Suprapubic skin (tissue), 4 donors: ENCODE data around the gene CCNYL1.

Source experiments
- EP300 ChIP-seq: sonication (generic); formaldehyde crosslinking; IDR thresholded peaks from one replicate; pipeline ENCODE4 v1.6.1; 2017; ENCODE audit warnings: antibody characterized with exemption
- POLR2AphosphoS5 ChIP-seq, 3 donors: sonication (generic); formaldehyde crosslinking; IDR thresholded peaks; one replicate each; pipeline ENCODE4 v1.6.1; 2017; ENCODE audit warnings: antibody characterized with exemption in 3 of 3
- TF ChIP-seq, protein P1 (sequence below), 2 donors: fragments of 200-600 bp in 1 of 2; fragments of 450-650 bp in 1 of 2; sonication (generic) in 1 of 2; IDR thresholded peaks; one replicate each; pipeline ENCODE4 v1.5.1; 2016 to 2019; ENCODE audit warnings: antibody characterized with exemption in 2 of 2, mild to moderate bottlenecking in 1 of 2, moderate library complexity in 1 of 2

DNA sequence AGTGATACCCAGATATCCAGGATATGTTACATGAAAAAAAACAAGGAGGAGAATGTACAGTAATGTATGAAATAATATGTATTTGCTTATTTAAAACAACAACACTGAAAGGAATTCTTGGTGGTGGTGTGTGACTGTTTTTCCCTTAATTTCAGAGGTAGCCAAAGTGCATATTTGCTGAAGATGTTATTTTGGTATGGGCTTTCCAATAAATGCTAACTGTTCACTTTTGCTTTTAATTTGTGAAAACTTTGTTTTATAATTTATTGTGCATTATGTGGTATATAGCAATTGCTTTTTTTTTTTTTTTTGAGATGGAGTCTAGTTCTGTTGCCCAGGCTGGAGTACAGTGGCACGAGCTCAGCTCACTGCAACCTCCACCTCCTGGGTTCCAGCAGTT is 7.6 kb downstream of the CCNYL1 start:
- no peak for TF ChIP-seq POLR2AphosphoS5 (IDR thresholded peaks at IDR 0.05)
- TF ChIP-seq, protein P1, sequence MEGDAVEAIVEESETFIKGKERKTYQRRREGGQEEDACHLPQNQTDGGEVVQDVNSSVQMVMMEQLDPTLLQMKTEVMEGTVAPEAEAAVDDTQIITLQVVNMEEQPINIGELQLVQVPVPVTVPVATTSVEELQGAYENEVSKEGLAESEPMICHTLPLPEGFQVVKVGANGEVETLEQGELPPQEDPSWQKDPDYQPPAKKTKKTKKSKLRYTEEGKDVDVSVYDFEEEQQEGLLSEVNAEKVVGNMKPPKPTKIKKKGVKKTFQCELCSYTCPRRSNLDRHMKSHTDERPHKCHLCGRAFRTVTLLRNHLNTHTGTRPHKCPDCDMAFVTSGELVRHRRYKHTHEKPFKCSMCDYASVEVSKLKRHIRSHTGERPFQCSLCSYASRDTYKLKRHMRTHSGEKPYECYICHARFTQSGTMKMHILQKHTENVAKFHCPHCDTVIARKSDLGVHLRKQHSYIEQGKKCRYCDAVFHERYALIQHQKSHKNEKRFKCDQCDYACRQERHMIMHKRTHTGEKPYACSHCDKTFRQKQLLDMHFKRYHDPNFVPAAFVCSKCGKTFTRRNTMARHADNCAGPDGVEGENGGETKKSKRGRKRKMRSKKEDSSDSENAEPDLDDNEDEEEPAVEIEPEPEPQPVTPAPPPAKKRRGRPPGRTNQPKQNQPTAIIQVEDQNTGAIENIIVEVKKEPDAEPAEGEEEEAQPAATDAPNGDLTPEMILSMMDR (IDR thresholded peaks at IDR 0.05) = no peak
- TF ChIP-seq EP300 = no peak
